Retinal pigment epithelial cell (primary cell): Measurements from ENCODE around the gene PDE2A.

Experiments
- DNase-seq: peaks from one replicate; pipeline ENCODE4 v3.0.0-alpha.2; 2010; ENCODE audit warnings: low read depth
- H3K4me3 ChIP-seq: 2 replicates; pipeline ENCODE4 v1.5.1; 2011; ENCODE audit warnings: mild to moderate bottlenecking, low read length, control low read depth, moderate library complexity
- TF ChIP-seq, protein P1 (sequence below): conservative IDR thresholded peaks from 2 replicates; pipeline ENCODE4 v1.5.1; 2011; ENCODE audit warnings: low read depth, low read length, control low read depth, inconsistent platforms

PDE2A gene

DNA sequence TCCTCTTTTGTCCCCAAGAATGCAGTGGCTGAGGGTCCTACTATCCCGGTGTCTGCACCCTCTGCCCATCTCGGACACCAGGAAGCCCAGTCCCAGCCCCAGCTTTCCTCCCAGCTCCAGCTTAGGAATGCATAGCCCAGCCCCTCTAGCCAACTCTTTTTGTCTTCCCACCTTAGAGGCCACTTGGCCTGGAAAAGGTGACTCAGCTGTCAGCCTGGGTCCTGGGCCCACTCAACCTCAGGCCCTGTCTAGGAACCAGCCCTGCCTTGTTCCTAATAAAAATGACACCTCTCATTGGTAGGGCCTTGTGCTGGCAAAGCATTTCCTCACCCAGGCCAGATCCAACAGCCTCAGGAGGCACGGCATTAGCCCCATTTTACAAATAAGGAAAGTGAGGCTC, 28.2 kb downstream of the PDE2A start:
- no peak overlapping the region for H3K4me3 ChIP-seq
- no peak for DNase-seq
- TF ChIP-seq, protein P1, sequence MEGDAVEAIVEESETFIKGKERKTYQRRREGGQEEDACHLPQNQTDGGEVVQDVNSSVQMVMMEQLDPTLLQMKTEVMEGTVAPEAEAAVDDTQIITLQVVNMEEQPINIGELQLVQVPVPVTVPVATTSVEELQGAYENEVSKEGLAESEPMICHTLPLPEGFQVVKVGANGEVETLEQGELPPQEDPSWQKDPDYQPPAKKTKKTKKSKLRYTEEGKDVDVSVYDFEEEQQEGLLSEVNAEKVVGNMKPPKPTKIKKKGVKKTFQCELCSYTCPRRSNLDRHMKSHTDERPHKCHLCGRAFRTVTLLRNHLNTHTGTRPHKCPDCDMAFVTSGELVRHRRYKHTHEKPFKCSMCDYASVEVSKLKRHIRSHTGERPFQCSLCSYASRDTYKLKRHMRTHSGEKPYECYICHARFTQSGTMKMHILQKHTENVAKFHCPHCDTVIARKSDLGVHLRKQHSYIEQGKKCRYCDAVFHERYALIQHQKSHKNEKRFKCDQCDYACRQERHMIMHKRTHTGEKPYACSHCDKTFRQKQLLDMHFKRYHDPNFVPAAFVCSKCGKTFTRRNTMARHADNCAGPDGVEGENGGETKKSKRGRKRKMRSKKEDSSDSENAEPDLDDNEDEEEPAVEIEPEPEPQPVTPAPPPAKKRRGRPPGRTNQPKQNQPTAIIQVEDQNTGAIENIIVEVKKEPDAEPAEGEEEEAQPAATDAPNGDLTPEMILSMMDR, result no peak

DNA sequence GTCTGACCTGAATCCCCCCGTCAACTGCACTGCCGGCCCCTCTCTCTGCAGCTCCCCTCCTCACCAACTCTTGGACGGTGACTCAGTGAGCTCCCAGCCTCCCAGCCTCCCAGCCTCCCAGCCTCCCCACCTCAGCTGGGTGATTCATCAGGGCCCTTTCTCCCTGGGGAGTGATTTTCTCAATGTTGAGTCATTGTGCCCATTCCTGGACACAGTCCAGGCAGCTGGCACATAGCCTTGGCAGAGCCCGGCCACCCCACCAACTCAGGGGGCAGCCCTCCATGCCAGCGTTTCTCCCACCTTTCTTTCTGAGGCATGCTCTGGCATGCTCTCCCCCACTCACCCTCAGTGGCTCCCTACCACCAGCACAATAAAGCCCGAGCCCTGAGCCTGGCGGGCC, 30.7 kb downstream of the PDE2A start:
- TF ChIP-seq, protein P1, result no peak
- DNase-seq, result no peak
- H3K4me3 ChIP-seq, result no peak overlapping the region

DNA sequence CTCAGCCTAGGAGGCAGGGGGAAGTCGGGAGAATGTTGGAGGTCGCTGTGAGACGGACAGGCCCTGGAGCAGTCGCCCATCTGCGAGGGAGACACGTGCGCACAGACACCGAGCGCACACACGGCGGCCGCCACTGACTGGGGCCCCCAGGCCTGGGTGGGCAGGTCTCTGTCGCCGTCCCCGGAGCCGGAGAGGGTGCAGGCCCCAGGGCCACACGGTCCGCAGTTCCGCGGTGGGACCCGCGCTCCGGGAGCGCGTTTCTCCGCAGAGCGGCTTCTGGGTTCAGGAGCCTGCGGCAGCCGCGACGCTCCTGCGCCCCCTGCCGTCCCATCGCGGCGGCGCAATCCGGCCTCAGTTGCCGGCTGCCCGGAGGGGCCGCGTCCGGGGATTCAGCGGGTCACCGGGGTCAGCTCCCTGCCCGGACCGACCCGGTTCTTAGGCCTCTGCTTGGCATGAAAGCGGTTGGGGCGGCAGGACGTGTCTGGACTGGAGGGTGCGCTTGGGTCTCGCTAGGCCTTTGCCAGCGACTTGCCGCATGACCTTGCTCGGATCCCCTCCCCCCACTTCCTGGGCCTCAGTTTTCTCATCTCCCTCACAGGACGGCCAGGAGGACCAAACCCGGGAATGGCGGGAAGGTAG, 31.2 kb downstream of the PDE2A start:
- TF ChIP-seq, protein P1, result peak; percentile 73
- peak overlapping the region; percentile 42 for H3K4me3 ChIP-seq
- DNase-seq, result no peak

DNA sequence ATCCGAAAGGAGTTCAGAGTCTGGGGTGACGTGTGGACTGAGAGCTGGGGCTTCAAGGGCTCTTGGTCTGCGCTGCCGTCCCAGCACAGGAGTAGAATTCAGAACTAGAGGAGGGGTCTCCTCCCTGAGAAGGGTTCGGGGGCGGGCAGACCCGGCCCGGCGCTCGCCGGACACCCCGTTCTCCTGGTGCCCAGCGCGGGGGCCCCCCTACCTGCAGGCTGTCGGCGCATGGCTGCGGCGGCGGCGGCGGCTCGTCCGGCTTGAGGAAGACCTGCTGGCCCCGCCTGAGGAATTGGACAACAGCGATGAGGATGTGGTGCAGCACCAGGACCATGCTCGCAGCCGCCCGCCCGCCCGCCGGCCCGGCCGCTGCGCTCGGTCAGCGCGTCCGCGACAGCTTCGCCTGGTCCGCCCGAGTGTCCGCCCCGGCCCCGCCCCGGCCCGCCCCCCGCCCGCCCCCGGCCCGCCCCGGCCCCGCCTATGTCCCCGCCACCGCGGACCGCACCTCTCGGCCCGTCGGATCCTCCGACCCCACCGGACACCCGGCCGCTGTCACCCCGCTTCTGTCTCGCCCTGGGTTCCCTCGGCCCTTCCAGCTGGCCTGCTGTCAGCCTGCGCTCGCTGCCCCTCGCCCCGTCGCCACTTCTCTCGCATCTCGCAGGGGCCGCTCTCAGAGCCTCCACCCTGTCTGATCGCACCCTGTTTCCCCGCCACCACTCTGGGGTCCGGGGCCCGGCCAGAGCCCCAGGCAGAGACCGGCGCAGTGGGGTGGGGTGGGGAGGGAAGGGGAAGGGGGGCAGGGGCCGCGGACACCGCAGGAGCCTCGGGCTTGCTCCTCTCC, 32.0 kb downstream of the PDE2A start:
- no peak for DNase-seq
- H3K4me3 ChIP-seq, result peak overlapping the region; percentile 42
- TF ChIP-seq, protein P1, result no peak

DNA sequence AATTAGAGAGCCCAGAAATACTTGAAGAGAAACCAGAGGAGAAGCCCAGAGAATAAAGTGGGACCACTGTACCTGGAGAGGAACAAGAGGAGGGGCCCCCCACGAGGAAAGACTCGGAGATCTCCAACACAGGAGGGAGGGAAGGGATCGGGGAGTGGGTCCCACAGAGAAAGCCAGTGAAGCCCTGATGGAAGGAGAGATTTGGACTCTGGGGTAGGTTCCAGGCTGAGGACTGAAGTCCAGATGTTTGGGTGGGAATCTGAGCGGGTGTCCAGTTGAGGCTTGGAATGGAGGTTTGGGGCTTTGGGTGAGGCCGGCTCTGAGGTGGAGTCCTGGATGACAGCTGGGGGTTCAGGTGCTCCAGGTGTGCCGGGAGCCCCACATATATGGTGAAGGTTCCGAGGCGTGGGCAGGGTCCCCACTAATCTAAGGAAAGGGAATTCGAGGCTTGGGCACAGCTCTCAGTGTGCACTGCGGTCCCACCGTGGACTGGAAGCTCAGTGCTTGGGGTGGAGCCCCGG, 32.6 kb downstream of the PDE2A start:
- H3K4me3 ChIP-seq, result no peak overlapping the region
- TF ChIP-seq, protein P1, result no peak
- DNase-seq, result no peak

GRCh38 chr11:72639502-72640375, 34.5 kb downstream of the PDE2A start:
- TF ChIP-seq, protein P1, result no peak
- no peak overlapping the region for H3K4me3 ChIP-seq
- DNase-seq, result no peak
